RWPE1 (cell line): ENCODE measurements around the gene MTUS2.
A peak's percentile ranks its signal among the peaks of the same experiment; 100 is the strongest.

Source experiments
- CTCF ChIA-PET: fragments of 350-600 bp; sonication (Branson Sonifier 250); formaldehyde crosslinking; extraction: SDS; loops from one replicate; lab custom pipeline; 2021; lab: Yijun Ruan, JAX
- POLR2A ChIA-PET: fragments of 400-600 bp; formaldehyde crosslinking; extraction: SDS; loops from one replicate; lab custom pipeline; 2020; ENCODE audit warnings: antibody characterized with exemption; ENCODE audit not compliant: low non-redundant PET; lab: Yijun Ruan, JAX
- DNase-seq: peaks from one replicate; pipeline ENCODE4 v3.0.0; 2012; ENCODE audit warnings: low spot score
- H3K27ac ChIP-seq: fragments of 450-650 bp; 2 replicates; pipeline ENCODE4 v1.5.1; 2017
- CTCF ChIP-seq: fragments of 450-650 bp; conservative IDR thresholded peaks from 2 replicates; pipeline ENCODE4 v1.5.1; 2017; ENCODE audit warnings: low read depth, mild to moderate bottlenecking

The MTUS2 gene

GRCh38 chr13:28805193-28805819 is 14.8 kb upstream of the MTUS2 start:
- ChIA-PET POLR2A (no interaction called here), CTCF (interaction anchor here (0.6 kb wide), 1 partner anchor 192 kb away, joined by 3 read pairs; no protein-coding TSS in a partner anchor)
- TF ChIP-seq CTCF, result peak; percentile 41
- DNase-seq, result no peak
- no peak overlapping the region for H3K27ac ChIP-seq

- TF ChIP-seq CTCF, result no peak
- H3K27ac ChIP-seq, result no peak overlapping the region
- POLR2A ChIA-PET, result no interaction called here
- CTCF ChIA-PET, result interaction anchor here (0.6 kb wide), 1 partner anchor 541 kb away, joined by 3 read pairs; no protein-coding TSS in a partner anchor
- DNase-seq, result no peak
Measured at GRCh38 chr13:28817204-28817603, 2.9 kb upstream of the MTUS2 start.

- CTCF ChIA-PET, result interaction anchor here (0.6 to 1.1 kb wide), 3 partner anchors 9 to 551 kb away, joined by 3 read pairs; no protein-coding TSS in a partner anchor
- DNase-seq, result no peak
- no peak overlapping the region for H3K27ac ChIP-seq
- TF ChIP-seq CTCF, result no peak
- POLR2A ChIA-PET, result no interaction called here
Measured at GRCh38 chr13:28819046-28819730, 951 bp upstream of the MTUS2 start.

- TF ChIP-seq CTCF, result 0 out of 2 replicates have a peak, but pooled peaks have one; percentile 10
- H3K27ac ChIP-seq, result no peak overlapping the region
- ChIA-PET CTCF (interaction anchor here (0.6 to 1.4 kb wide), 6 partner anchors 8 to 551 kb away, joined by 3 to 5 read pairs (median 3); no protein-coding TSS in a partner anchor), POLR2A (no interaction called here)
- DNase-seq, result no peak
Measured at GRCh38 chr13:28819735-28820098, 422 bp upstream of the MTUS2 start.

- CTCF ChIA-PET, result no interaction called here
- DNase-seq, result no peak
- TF ChIP-seq CTCF, result no peak
Measured at GRCh38 chr13:28822151-28822550, 2.0 kb downstream of the MTUS2 start.

GRCh38 chr13:28822801-28823200 is 2.7 kb downstream of the MTUS2 start:
- ChIA-PET POLR2A (no interaction called here), CTCF (no interaction called here)
- no peak overlapping the region for H3K27ac ChIP-seq
- no peak for TF ChIP-seq CTCF
- no peak for DNase-seq

More at GRCh38 chr13:28822151-28822550, 2.0 kb downstream of the MTUS2 start:
- no peak overlapping the region for H3K27ac ChIP-seq
- POLR2A ChIA-PET, result no interaction called here
